ENCODE results near the gene SIDT1.

Gene SIDT1

GRCh38 chr3:113571360-113571759, 39.0 kb downstream of the SIDT1 start:
- in situ Hi-C loops (cut with HindIII; ENCODE audit: low pct_ligation_motif_present, low sequenced_read_pairs): no loop called here
- no peaks in the 10 kb centered on the region for H3K27me3 ChIP-seq (replicated peaks)
- no peak for TF ChIP-seq CTCF (IDR thresholded peaks at IDR 0.05; ENCODE audit: low read depth, low read length, missing control alignments)
- no peak overlapping the region for H3K27ac ChIP-seq
- no peaks in the 10 kb centered on the region for H3K36me3 ChIP-seq (replicated peaks)
- no peak overlapping the region for H3K4me3 ChIP-seq (ENCODE audit: low read depth, low read length)
- no peak for DNase-seq

GRCh38 chr3:113573728-113574127, 41.4 kb downstream of the SIDT1 start:
- no peak for TF ChIP-seq CTCF (IDR thresholded peaks at IDR 0.05; ENCODE audit: low read depth, low read length, missing control alignments)
- in situ Hi-C loops (cut with HindIII; ENCODE audit: low pct_ligation_motif_present, low sequenced_read_pairs): no loop called here

GRCh38 chr3:113574213-113574612, 41.9 kb downstream of the SIDT1 start:
- H3K4me3 ChIP-seq (ENCODE audit: low read depth, low read length): no peak overlapping the region
- H3K27me3 ChIP-seq (replicated peaks): no peaks in the 10 kb centered on the region
- H3K27ac ChIP-seq: no peak overlapping the region
- in situ Hi-C loops (cut with HindIII; ENCODE audit: low pct_ligation_motif_present, low sequenced_read_pairs): no loop called here
- no peak for DNase-seq
- no peaks in the 10 kb centered on the region for H3K36me3 ChIP-seq (replicated peaks)
- no peak for TF ChIP-seq CTCF (IDR thresholded peaks at IDR 0.05; ENCODE audit: low read depth, low read length, missing control alignments)

More at GRCh38 chr3:113573728-113574127, 41.4 kb downstream of the SIDT1 start:
- no peak overlapping the region for H3K4me3 ChIP-seq (ENCODE audit: low read depth, low read length)
- no peaks in the 10 kb centered on the region for H3K27me3 ChIP-seq (replicated peaks)
- H3K27ac ChIP-seq: no peak overlapping the region
- H3K36me3 ChIP-seq (replicated peaks): no peaks in the 10 kb centered on the region
- DNase-seq: no peak

- H3K27ac ChIP-seq: no peak overlapping the region
These were observed 42.9 kb downstream of the SIDT1 start for GRCh38 chr3:113575206-113575605.

GRCh38 chr3:113585228-113585627, 52.9 kb downstream of the SIDT1 start:
- Histone ChIP-seq H3K4me3 (ENCODE audit: low read depth, low read length) (no peak overlapping the region), H3K27me3 (replicated peaks) (no peaks in the 10 kb centered on the region), H3K36me3 (replicated peaks) (no peaks in the 10 kb centered on the region), H3K27ac (no peak overlapping the region)
- no peak for TF ChIP-seq CTCF (IDR thresholded peaks at IDR 0.05; ENCODE audit: low read depth, low read length, missing control alignments)
- no peak for DNase-seq
- in situ Hi-C loops (cut with HindIII; ENCODE audit: low pct_ligation_motif_present, low sequenced_read_pairs): no loop called here

More at GRCh38 chr3:113575206-113575605, 42.9 kb downstream of the SIDT1 start:
- no peaks in the 10 kb centered on the region for H3K36me3 ChIP-seq (replicated peaks)
- in situ Hi-C loops (cut with HindIII; ENCODE audit: low pct_ligation_motif_present, low sequenced_read_pairs): no loop called here
- no peak for TF ChIP-seq CTCF (IDR thresholded peaks at IDR 0.05; ENCODE audit: low read depth, low read length, missing control alignments)
- no peaks in the 10 kb centered on the region for H3K27me3 ChIP-seq (replicated peaks)
- no peak overlapping the region for H3K4me3 ChIP-seq (ENCODE audit: low read depth, low read length)
- DNase-seq: no peak

- in situ Hi-C loops (cut with HindIII; ENCODE audit: low pct_ligation_motif_present, low sequenced_read_pairs): no loop called here
- Histone ChIP-seq H3K27me3 (replicated peaks) (no peaks in the 10 kb centered on the region), H3K27ac (no peak overlapping the region), H3K36me3 (replicated peaks) (no peaks in the 10 kb centered on the region), H3K4me3 (ENCODE audit: low read depth, low read length) (no peak overlapping the region)
- DNase-seq: no peak
- TF ChIP-seq CTCF (IDR thresholded peaks at IDR 0.05; ENCODE audit: low read depth, low read length, missing control alignments): no peak
These were observed 53.4 kb downstream of the SIDT1 start for GRCh38 chr3:113585720-113586119.

All from brain microvascular endothelial cell (primary cell).